Measurements from ENCODE around the gene LCOR. TPM values are rescaled to one million over a fixed set of nuclear protein-coding genes. Genes with fewer than 3 reads are reported as not detected.

The LCOR gene
- total RNA-seq, 1 donor from 2014 or later, result 26.2 TPM

- no peaks in the 10 kb centered on the region for H3K27me3 Mint-ChIP-seq (ENCODE audit: insufficient read depth)
- peaks cover 4% of the 10 kb centered on the region for H3K36me3 Mint-ChIP-seq (ENCODE audit: low read depth)
- peaks cover 18% of the 10 kb centered on the region for H3K4me1 Mint-ChIP-seq (ENCODE audit: low read depth)
- intact Hi-C loops (cut with micrococcal nuclease), result loop anchor here (1.0 kb wide), 1 partner anchor 36 kb away; no protein-coding TSS in a partner anchor
- no peak overlapping the region for H3K4me3 Mint-ChIP-seq
- DNase-seq (ENCODE audit: low spot score), result no peak
- no peaks in the 10 kb centered on the region for H3K9me3 Mint-ChIP-seq
- H3K27ac Mint-ChIP-seq, result peak overlapping the region; percentile 78
These were observed 41.8 kb downstream of the LCOR start for GRCh38 chr10:96873756-96874467.

- Mint-ChIP-seq H3K4me1 (ENCODE audit: low read depth) (peaks cover 17% of the 10 kb centered on the region), H3K27me3 (ENCODE audit: insufficient read depth) (no peaks in the 10 kb centered on the region), H3K27ac (no peak overlapping the region), H3K36me3 (ENCODE audit: low read depth) (peaks cover 9% of the 10 kb centered on the region), H3K9me3 (no peaks in the 10 kb centered on the region), H3K4me3 (no peak overlapping the region)
- intact Hi-C loops (cut with micrococcal nuclease), result no loop called here
- DNase-seq (ENCODE audit: low spot score), result no peak
These were observed 46.0 kb downstream of the LCOR start for GRCh38 chr10:96878057-96878456.

- H3K27me3 Mint-ChIP-seq (ENCODE audit: insufficient read depth), result no peaks in the 10 kb centered on the region
- H3K9me3 Mint-ChIP-seq, result no peaks in the 10 kb centered on the region
- H3K36me3 Mint-ChIP-seq (ENCODE audit: low read depth), result peaks cover 7% of the 10 kb centered on the region
- H3K4me3 Mint-ChIP-seq, result no peak overlapping the region
- DNase-seq (ENCODE audit: low spot score), result no peak
- intact Hi-C loops (cut with micrococcal nuclease), result no loop called here
- peaks cover 7% of the 10 kb centered on the region for H3K4me1 Mint-ChIP-seq (ENCODE audit: low read depth)
- no peak overlapping the region for H3K27ac Mint-ChIP-seq
These were observed 48.5 kb downstream of the LCOR start for GRCh38 chr10:96880575-96880974.

- Mint-ChIP-seq H3K27ac (no peak overlapping the region), H3K36me3 (ENCODE audit: low read depth) (peaks cover 30% of the 10 kb centered on the region), H3K4me1 (ENCODE audit: low read depth) (peaks cover 28% of the 10 kb centered on the region)
These were observed 57.5 kb downstream of the LCOR start for GRCh38 chr10:96889415-96890171.

GRCh38 chr10:96890172-96890513, 58.0 kb downstream of the LCOR start:
- no peaks in the 10 kb centered on the region for H3K27me3 Mint-ChIP-seq (ENCODE audit: insufficient read depth)
- intact Hi-C loops (cut with micrococcal nuclease), result no loop called here
- peaks cover 24% of the 10 kb centered on the region for H3K9me3 Mint-ChIP-seq
- H3K4me3 Mint-ChIP-seq, result no peak overlapping the region
- peaks cover 31% of the 10 kb centered on the region for H3K4me1 Mint-ChIP-seq (ENCODE audit: low read depth)
- peaks cover 32% of the 10 kb centered on the region for H3K36me3 Mint-ChIP-seq (ENCODE audit: low read depth)
- DNase-seq (ENCODE audit: low spot score), result no peak
- H3K27ac Mint-ChIP-seq, result no peak overlapping the region

More at GRCh38 chr10:96889415-96890171, 57.5 kb downstream of the LCOR start:
- H3K4me3 Mint-ChIP-seq, result no peak overlapping the region
- no peaks in the 10 kb centered on the region for H3K27me3 Mint-ChIP-seq (ENCODE audit: insufficient read depth)
- peaks cover 24% of the 10 kb centered on the region for H3K9me3 Mint-ChIP-seq
- intact Hi-C loops (cut with micrococcal nuclease), result no loop called here
- DNase-seq (ENCODE audit: low spot score), result no peak

GRCh38 chr10:96890580-96890979, 58.5 kb downstream of the LCOR start:
- intact Hi-C loops (cut with micrococcal nuclease), result no loop called here
- DNase-seq (ENCODE audit: low spot score), result no peak
- H3K36me3 Mint-ChIP-seq (ENCODE audit: low read depth), result peaks cover 34% of the 10 kb centered on the region

GRCh38 chr10:96891840-96892239, 59.7 kb downstream of the LCOR start:
- Mint-ChIP-seq H3K27ac (peak overlapping the region; percentile 62), H3K4me3 (no peak overlapping the region), H3K27me3 (ENCODE audit: insufficient read depth) (no peaks in the 10 kb centered on the region), H3K4me1 (ENCODE audit: low read depth) (peaks cover 48% of the 10 kb centered on the region), H3K36me3 (ENCODE audit: low read depth) (peaks cover 28% of the 10 kb centered on the region), H3K9me3 (peaks cover 24% of the 10 kb centered on the region)
- intact Hi-C loops (cut with micrococcal nuclease), result loop anchor here (1.0 to 2.0 kb wide), 3 partner anchors 28 to 86 kb away; no protein-coding TSS in a partner anchor
- no peak for DNase-seq (ENCODE audit: low spot score)

More at GRCh38 chr10:96890580-96890979, 58.5 kb downstream of the LCOR start:
- no peak overlapping the region for H3K27ac Mint-ChIP-seq
- no peak overlapping the region for H3K4me3 Mint-ChIP-seq
- no peaks in the 10 kb centered on the region for H3K27me3 Mint-ChIP-seq (ENCODE audit: insufficient read depth)
- H3K9me3 Mint-ChIP-seq, result peaks cover 24% of the 10 kb centered on the region
- peaks cover 36% of the 10 kb centered on the region for H3K4me1 Mint-ChIP-seq (ENCODE audit: low read depth)

- intact Hi-C loops (cut with micrococcal nuclease), result loop anchor here (2.0 kb wide), 1 partner anchor 83 kb away; no protein-coding TSS in a partner anchor
- Mint-ChIP-seq H3K9me3 (peaks cover 15% of the 10 kb centered on the region), H3K4me3 (no peak overlapping the region), H3K27ac (no peak overlapping the region), H3K36me3 (ENCODE audit: low read depth) (peaks cover 14% of the 10 kb centered on the region), H3K27me3 (ENCODE audit: insufficient read depth) (no peaks in the 10 kb centered on the region), H3K4me1 (ENCODE audit: low read depth) (peaks cover 53% of the 10 kb centered on the region)
- no peak for DNase-seq (ENCODE audit: low spot score)
These were observed 63.7 kb downstream of the LCOR start for GRCh38 chr10:96895662-96896424.

- Mint-ChIP-seq H3K4me1 (ENCODE audit: low read depth) (peaks cover 53% of the 10 kb centered on the region), H3K27ac (peak overlapping the region; percentile 40), H3K36me3 (ENCODE audit: low read depth) (peaks cover 13% of the 10 kb centered on the region), H3K4me3 (no peak overlapping the region), H3K27me3 (ENCODE audit: insufficient read depth) (no peaks in the 10 kb centered on the region), H3K9me3 (peaks cover 7% of the 10 kb centered on the region)
- no peak for DNase-seq (ENCODE audit: low spot score)
- intact Hi-C loops (cut with micrococcal nuclease), result loop anchor here (1.0 to 2.0 kb wide), 2 partner anchors 9 to 82 kb away; no protein-coding TSS in a partner anchor
These were observed 64.9 kb downstream of the LCOR start for GRCh38 chr10:96896884-96897589.

- H3K27me3 Mint-ChIP-seq (ENCODE audit: insufficient read depth), result no peaks in the 10 kb centered on the region
- no peak overlapping the region for H3K4me3 Mint-ChIP-seq
- intact Hi-C loops (cut with micrococcal nuclease), result loop anchor here (10.0 kb wide), 1 partner anchor 313 kb away; no protein-coding TSS in a partner anchor
- H3K27ac Mint-ChIP-seq, result no peak overlapping the region
- no peak for DNase-seq (ENCODE audit: low spot score)
- H3K4me1 Mint-ChIP-seq (ENCODE audit: low read depth), result peaks cover 33% of the 10 kb centered on the region
- H3K36me3 Mint-ChIP-seq (ENCODE audit: low read depth), result peaks cover 6% of the 10 kb centered on the region
- no peaks in the 10 kb centered on the region for H3K9me3 Mint-ChIP-seq
These were observed 70.0 kb downstream of the LCOR start for GRCh38 chr10:96902117-96902516.

GRCh38 chr10:96902731-96903358, 70.7 kb downstream of the LCOR start:
- peaks cover 26% of the 10 kb centered on the region for H3K4me1 Mint-ChIP-seq (ENCODE audit: low read depth)
- H3K4me3 Mint-ChIP-seq, result no peak overlapping the region
- H3K27me3 Mint-ChIP-seq (ENCODE audit: insufficient read depth), result no peaks in the 10 kb centered on the region
- H3K9me3 Mint-ChIP-seq, result no peaks in the 10 kb centered on the region
- intact Hi-C loops (cut with micrococcal nuclease), result loop anchor here (10.0 kb wide), 1 partner anchor 312 kb away; no protein-coding TSS in a partner anchor
- peaks cover 6% of the 10 kb centered on the region for H3K36me3 Mint-ChIP-seq (ENCODE audit: low read depth)
- H3K27ac Mint-ChIP-seq, result no peak overlapping the region
- no peak for DNase-seq (ENCODE audit: low spot score)

- intact Hi-C loops (cut with micrococcal nuclease), result loop anchor here (5.0 to 10.0 kb wide), 2 partner anchors 262 to 310 kb away; no protein-coding TSS in a partner anchor
- Mint-ChIP-seq H3K9me3 (no peaks in the 10 kb centered on the region), H3K27ac (no peak overlapping the region), H3K36me3 (ENCODE audit: low read depth) (peaks cover 11% of the 10 kb centered on the region), H3K27me3 (ENCODE audit: insufficient read depth) (no peaks in the 10 kb centered on the region), H3K4me1 (ENCODE audit: low read depth) (peaks cover 28% of the 10 kb centered on the region), H3K4me3 (no peak overlapping the region)
- no peak for DNase-seq (ENCODE audit: low spot score)
These were observed 72.5 kb downstream of the LCOR start for GRCh38 chr10:96904648-96905047.

Data from activated T-helper 1 cell treated with anti-CD3 and anti-CD28 coated beads, Interleukin-12 subunit alpha, Interleukin-12 subunit beta, Interleukin-2, Interleukin-4 antibody, amounts not matched to agents 30 ng/mL and 10 ng/mL and 1 ng/mL, durations not matched to agents 14 hours and 24 hours and 36 hours (primary cell).